Adrenal gland (tissue), 12 donors: ENCODE measurements around the gene OGT. TPM values are rescaled to one million over a fixed set of nuclear protein-coding genes. Genes with fewer than 3 reads are reported as not detected.
"Not testable (repeated sequence)": the region's sequence is repeated elsewhere in the genome, so short reads cannot be mapped to it uniquely, and the experiment has no call there.

Experiments used
- DNase-seq, 7 donors: peaks; one replicate each; pipeline ENCODE4 v3.0.0-alpha.2; 2019 to 2020
- H3K27ac ChIP-seq, 5 donors: fragments of 200-600 bp; sonication (generic) in 4 of 5; 1 replicate in 3 of 5; 2 replicates in 2 of 5; pipeline versions ENCODE4 v1.5.1 to v1.8.0; 2016 to 2020; ENCODE audit warnings: mild to moderate bottlenecking in 1 of 5
- H3K27me3 ChIP-seq: fragments of 200-600 bp; 2 replicates; pipeline ENCODE4 v1.8.0; 2021
- H3K36me3 ChIP-seq, 2 donors: fragments of 200-600 bp; replicated peaks in 1 of 2; 1 replicate in 1 of 2; 2 replicates in 1 of 2; pipeline versions ENCODE4 v1.5.1 to v1.8.0; 2018 to 2022
- H3K4me1 ChIP-seq, 2 donors: fragments of 200-600 bp; replicated peaks in 1 of 2; 1 replicate in 1 of 2; 2 replicates in 1 of 2; pipeline versions ENCODE4 v1.5.1 to v1.8.0; 2018 to 2021
- H3K4me3 ChIP-seq, 4 donors: fragments of 200-600 bp; sonication (generic) in 3 of 4; one replicate each; pipeline ENCODE4 v1.5.1; 2016 to 2018
- H3K9me3 ChIP-seq, 3 donors: fragments of 200-600 bp; sonication (generic) in 1 of 3; replicated peaks in 1 of 3; 1 replicate in 2 of 3; 2 replicates in 1 of 3; pipeline versions ENCODE4 v1.5.1 to v1.8.0; 2016 to 2021
- POLR2A ChIP-seq, 2 donors: fragments of 450-650 bp; IDR thresholded peaks; one replicate each; pipeline ENCODE4 v1.6.1; 2017; ENCODE audit warnings: antibody characterized with exemption in 2 of 2, mild to moderate bottlenecking in 2 of 2, moderate library complexity in 1 of 2
- WGBS, 4 donors: extraction: QIAGEN DNeasy Blood & Tissue Kit in 2 of 4; methylation state at CpG; one replicate each; pipeline versions ENCODE4 v1.1.5 to v1.1.7; 2013 to 2017; 5-methylcytosine and 5-hydroxymethylcytosine counted together
- intact Hi-C, 2 donors: fragments of 100-400 bp; cut with DNase I; formaldehyde crosslinking; loops; one replicate each; pipeline versions ENCODE4 v1.14.1 to v1.15.0; 2022 to 2023
- polyA plus RNA-seq, 3 donors: library from polyadenylated mRNA; stranded (reverse); fragments of 200-250 nt in 2 of 3; fragments of 350-450 nt in 1 of 3; fragmentation: Illumina TruSeq in 1 of 3; extraction: RNeasy Lipid Tissue Mini Kit (QIAGEN cat#74804) in 1 of 3; gene quantifications; one replicate each; pipeline ENCODE4 v1.2.3, GENCODE V29; 2013 to 2014
- total RNA-seq, 9 donors: library from RNA; depleted of rRNA in 4 of 9; stranded (reverse); fragments of >200 nt in 4 of 9; fragments of 120-200 nt in 1 of 9; fragmentation: NEBNext Ultra II Directional in 1 of 9; extraction: Animal tissue kit (Norgen Biotek cat#: 25700) in 1 of 9; gene quantifications; one replicate each; pipeline versions ENCODE4 v1.1.0 to v1.2.4, GENCODE V29; 2013 to 2023
- TF ChIP-seq, protein P1 (sequence below), 6 experiments: fragments of 450-650 bp in 4 of 6; fragments of 200-600 bp in 2 of 6; sonication (generic) in 1 of 6; IDR thresholded peaks; 1 replicate in 5 of 6; 2 replicates in 1 of 6; pipeline versions ENCODE4 v1.5.1 to v1.8.0; 2016 to 2021; ENCODE audit warnings: antibody characterized with exemption in 6 of 6, mild to moderate bottlenecking in 2 of 6, moderate library complexity in 1 of 6
- donor health status: healthy with polysubstance abuse.
- donor health status: Bipolar disorder and iron deficiency.
- donor health status: DM: yes; HTN: yes; CAD: no.
- donor health status: DM: no; HTN: no; CAD: no.
- donor health status: DM: no; HTN: no; CAD: no.
- donor health status: DM: yes; HTN: yes; CAD: no.

The OGT gene
- total and polyA plus RNA-seq, 12 donors = 38.0 to 164 (median 103) TPM

DNA sequence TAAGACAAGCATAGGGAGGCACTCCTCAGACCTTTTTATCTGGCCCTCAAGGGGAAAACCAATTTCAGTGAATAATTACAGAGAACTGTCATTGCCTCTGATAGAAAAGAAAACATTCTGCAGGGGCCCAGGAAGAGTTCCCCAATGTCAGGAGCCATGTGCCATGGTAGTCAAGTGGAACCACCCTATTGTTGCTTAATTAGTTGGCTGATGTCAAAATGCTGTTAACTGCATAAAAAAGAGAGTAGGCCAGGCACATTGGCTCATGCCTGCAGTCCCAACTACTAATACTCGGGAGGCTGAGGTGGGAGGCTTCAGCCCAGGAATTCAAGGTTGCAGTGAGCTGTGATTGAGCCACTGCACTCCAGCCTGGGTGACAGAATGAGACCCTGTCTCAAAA, 28.6 kb upstream of the OGT start:
- Histone ChIP-seq H3K27ac (no peak overlapping the region), H3K36me3 (no peaks in the 10 kb centered on the region), H3K4me3 (no peak overlapping the region), H3K4me1 (no peaks in the 10 kb centered on the region), H3K9me3 (no peaks in the 10 kb centered on the region), H3K27me3 (no peaks in the 10 kb centered on the region)
- no peak for DNase-seq
- WGBS, 4 donors = 60 to 83% (median 82%) methylated on average over 1 of the region's 1 CpG; no CpG with 5 or more reads in 1 of the 4 donors
- intact Hi-C loops = no loop called here
- TF ChIP-seq POLR2A (IDR thresholded peaks at IDR 0.05) = no peak
- TF ChIP-seq, protein P1, sequence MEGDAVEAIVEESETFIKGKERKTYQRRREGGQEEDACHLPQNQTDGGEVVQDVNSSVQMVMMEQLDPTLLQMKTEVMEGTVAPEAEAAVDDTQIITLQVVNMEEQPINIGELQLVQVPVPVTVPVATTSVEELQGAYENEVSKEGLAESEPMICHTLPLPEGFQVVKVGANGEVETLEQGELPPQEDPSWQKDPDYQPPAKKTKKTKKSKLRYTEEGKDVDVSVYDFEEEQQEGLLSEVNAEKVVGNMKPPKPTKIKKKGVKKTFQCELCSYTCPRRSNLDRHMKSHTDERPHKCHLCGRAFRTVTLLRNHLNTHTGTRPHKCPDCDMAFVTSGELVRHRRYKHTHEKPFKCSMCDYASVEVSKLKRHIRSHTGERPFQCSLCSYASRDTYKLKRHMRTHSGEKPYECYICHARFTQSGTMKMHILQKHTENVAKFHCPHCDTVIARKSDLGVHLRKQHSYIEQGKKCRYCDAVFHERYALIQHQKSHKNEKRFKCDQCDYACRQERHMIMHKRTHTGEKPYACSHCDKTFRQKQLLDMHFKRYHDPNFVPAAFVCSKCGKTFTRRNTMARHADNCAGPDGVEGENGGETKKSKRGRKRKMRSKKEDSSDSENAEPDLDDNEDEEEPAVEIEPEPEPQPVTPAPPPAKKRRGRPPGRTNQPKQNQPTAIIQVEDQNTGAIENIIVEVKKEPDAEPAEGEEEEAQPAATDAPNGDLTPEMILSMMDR (IDR thresholded peaks at IDR 0.05) = no peak

DNA sequence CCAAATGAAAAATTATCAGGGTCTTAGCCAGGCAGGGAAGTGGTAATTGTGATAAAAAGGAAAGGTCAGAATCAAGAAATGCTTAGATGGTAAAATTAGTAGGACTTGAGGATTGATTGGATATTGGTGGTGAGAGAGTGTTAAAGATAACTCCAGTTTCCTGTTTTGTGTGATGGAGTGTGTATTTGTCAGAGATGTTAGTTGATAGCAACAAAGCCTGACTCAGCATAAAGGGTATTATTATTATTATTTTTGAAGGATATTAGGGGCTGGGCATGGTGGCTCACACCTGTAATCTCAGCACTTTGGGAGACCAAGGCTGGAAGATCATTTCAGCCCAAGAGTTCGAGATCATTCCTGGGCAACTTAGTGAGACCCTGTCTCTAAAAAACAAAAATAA, 23.6 kb upstream of the OGT start:
- TF ChIP-seq, protein P1 (IDR thresholded peaks at IDR 0.05) = no peak
- TF ChIP-seq POLR2A (IDR thresholded peaks at IDR 0.05) = no peak
- Histone ChIP-seq H3K36me3 (no peaks in the 10 kb centered on the region), H3K9me3 (no peaks in the 10 kb centered on the region), H3K27me3 (no peaks in the 10 kb centered on the region), H3K4me1 (no peaks in the 10 kb centered on the region), H3K27ac (no peak overlapping the region), H3K4me3 (no peak overlapping the region)
- no peak for DNase-seq
- WGBS, 4 donors = 71 to 100% (median 89%) methylated on average over 1 of the region's 1 CpG
- intact Hi-C loops = no loop called here

DNA sequence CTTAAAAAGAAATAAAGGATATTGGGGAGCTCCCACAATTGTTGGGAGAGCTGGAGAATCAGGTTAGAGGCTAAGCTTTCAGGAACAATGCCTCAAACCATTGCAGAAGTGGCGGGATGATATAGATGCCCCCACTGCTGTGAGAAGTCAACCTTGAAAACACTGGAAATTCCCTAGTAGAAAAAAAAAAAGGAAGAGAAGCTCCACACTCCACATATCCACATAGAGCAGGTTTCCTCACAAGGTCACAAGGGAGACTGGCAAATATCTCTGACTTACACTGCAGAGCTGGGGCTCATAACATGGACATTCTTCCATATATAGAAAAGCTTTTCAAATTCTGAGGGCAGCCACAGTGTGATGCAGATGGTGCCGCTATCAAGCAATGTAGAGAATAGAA, 22.7 kb upstream of the OGT start:
- TF ChIP-seq, protein P1 (IDR thresholded peaks at IDR 0.05) = no peak
- TF ChIP-seq POLR2A (IDR thresholded peaks at IDR 0.05) = no peak
- Histone ChIP-seq H3K36me3 (no peaks in the 10 kb centered on the region), H3K9me3 (no peaks in the 10 kb centered on the region), H3K4me1 (no peaks in the 10 kb centered on the region), H3K27ac (no peak overlapping the region), H3K27me3 (no peaks in the 10 kb centered on the region), H3K4me3 (no peak overlapping the region)
- no peak for DNase-seq
- intact Hi-C loops = no loop called here
- WGBS, 4 donors = 79 to 100% (median 84%) methylated on average over 2 of the region's 2 CpGs

DNA sequence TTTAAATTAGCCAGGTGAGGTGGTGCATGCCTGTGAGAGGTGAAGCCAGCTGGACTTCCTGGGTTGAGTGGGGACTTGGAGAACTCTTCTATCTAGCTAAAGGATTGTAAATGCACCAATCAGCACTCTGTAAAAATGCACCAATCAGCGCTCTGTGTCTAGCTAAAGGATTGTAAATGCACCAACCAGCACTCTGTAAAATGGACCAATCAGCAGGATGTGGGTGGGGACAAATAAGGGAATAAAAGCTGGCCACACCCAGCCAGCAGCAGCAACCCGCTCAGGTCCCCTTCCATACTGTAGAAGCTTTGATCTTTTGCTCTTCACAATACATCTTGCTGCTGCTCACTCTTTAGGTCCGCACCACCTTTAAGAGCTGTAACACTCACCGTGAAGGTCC, 19.2 kb upstream of the OGT start:
- H3K9me3 ChIP-seq, intact Hi-C loops, H3K27ac ChIP-seq, H3K27me3 ChIP-seq, H3K4me3 ChIP-seq, DNase-seq, H3K36me3 ChIP-seq, H3K4me1 ChIP-seq: not testable (repeated sequence)
- 80 to 96% (median 94%) methylated on average over 1 to 4 of the region's 4 CpGs for WGBS, 4 donors

DNA sequence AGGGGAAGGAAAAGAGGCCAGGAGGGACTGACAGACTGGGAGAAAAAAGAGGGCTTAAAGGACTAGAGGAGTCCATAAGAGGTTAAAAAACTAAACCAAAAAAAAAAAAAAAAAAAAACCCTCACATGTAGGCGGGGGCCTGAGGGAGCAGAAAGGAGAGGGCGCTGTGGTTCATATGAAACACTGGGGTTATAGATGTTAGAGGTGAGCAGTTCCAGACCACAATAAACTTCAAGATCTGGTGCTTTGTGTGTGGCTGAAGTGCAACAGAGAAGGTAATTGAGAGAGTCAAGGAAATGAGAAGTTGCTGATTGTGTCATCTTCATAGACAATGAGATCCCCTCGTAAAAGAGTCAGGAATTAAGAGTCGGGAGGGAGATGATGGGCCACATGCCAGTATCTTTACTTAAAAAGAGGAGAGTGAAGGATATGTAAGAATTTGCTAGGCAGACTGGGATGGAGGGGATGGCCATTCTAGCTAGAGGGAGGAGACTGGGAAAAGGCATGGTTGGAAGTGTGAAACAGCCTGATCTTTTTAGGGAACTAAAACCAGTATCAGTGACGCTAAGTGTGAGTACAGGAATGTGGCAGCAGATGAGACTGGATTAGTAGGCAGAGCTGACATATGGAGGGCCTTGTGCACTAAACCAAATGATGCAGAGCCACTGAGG, 18.4 kb upstream of the OGT start:
- no peaks in the 10 kb centered on the region for H3K36me3 ChIP-seq
- H3K9me3 ChIP-seq = no peaks in the 10 kb centered on the region
- 37 to 47% (median 43%) methylated on average over 5 of the region's 5 CpGs for WGBS, 4 donors
- H3K27ac ChIP-seq = no peak overlapping the region
- H3K27me3 ChIP-seq = no peaks in the 10 kb centered on the region
- no peaks in the 10 kb centered on the region for H3K4me1 ChIP-seq
- H3K4me3 ChIP-seq = no peak overlapping the region
- DNase-seq = no peak
- no peak for TF ChIP-seq POLR2A (IDR thresholded peaks at IDR 0.05)
- TF ChIP-seq, protein P1 (IDR thresholded peaks at IDR 0.05) = no peak
- intact Hi-C loops = no loop called here
